HepG2 (cell line): ENCODE data around the gene SLC17A9. TPM values are rescaled to one million over a fixed set of nuclear protein-coding genes. Genes with fewer than 3 reads are reported as not detected.
A peak's percentile ranks its signal among the peaks of the same experiment; 100 is the strongest.

Experiments
- CREB1 ChIP-seq, 2 experiments: fragments of 450-650 bp in 1 of 2; IDR thresholded peaks; 2 replicates each; pipeline ENCODE4 v1.6.1; 2016 to 2017; ENCODE audit warnings: control low read depth in 1 of 2, mild to moderate bottlenecking in 1 of 2, missing compliant biosample characterization in 1 of 2, missing genetic modification characterization in 1 of 2
- ELF4 ChIP-seq: sonication (generic); formaldehyde crosslinking; IDR thresholded peaks from 2 replicates; pipeline ENCODE4 v1.5.0; 2020; ENCODE audit warnings: missing genetic modification reagents, mild to moderate bottlenecking, moderate library complexity, borderline replicate concordance
- SRSF4 ChIP-seq: fragments of 200-400 bp; formaldehyde crosslinking; IDR thresholded peaks from one replicate; pipeline ENCODE4 v1.6.1; 2018; ENCODE audit warnings: mild to moderate bottlenecking, low read depth, low read length, moderate library complexity; ENCODE audit not compliant: poor library complexity, severe bottlenecking
- ZBTB42 ChIP-seq: sonication (generic); formaldehyde crosslinking; IDR thresholded peaks from 2 replicates; pipeline ENCODE4 v1.5.0; 2020; ENCODE audit warnings: mild to moderate bottlenecking, missing genetic modification reagents
- ZNF382 ChIP-seq: sonication (generic); formaldehyde crosslinking; IDR thresholded peaks from 2 replicates; pipeline ENCODE4 v1.5.0; 2020; ENCODE audit warnings: missing genetic modification reagents, mild to moderate bottlenecking, borderline replicate concordance
- polyA plus RNA-seq, 8 experiments: library from polyadenylated mRNA; depleted of rRNA in 3 of 8; stranded (reverse) in 7 of 8; unstranded in 1 of 8; fragments of >200 nt; fragmentation: Illumina TruSeq in 4 of 8; extraction: Trizol in 4 of 8; gene quantifications; 2 replicates each; pipeline versions ENCODE4 v1.2.1 to v1.2.3, GENCODE V29; 2011 to 2016; ENCODE audit warnings: low read depth in 4 of 8, missing spikeins in 1 of 8, mixed read lengths in 1 of 8; ENCODE audit not compliant: insufficient read depth in 1 of 8
- total RNA-seq, 5 experiments: library from RNA; depleted of rRNA; stranded (reverse); fragments of >200 nt; fragmentation: Illumina TruSeq; extraction: Trizol; gene quantifications; 2 replicates each; pipeline ENCODE4 v1.2.3, GENCODE V29; 2016; ENCODE audit warnings: low read depth in 1 of 5
- TF ChIP-seq, protein P1 (sequence below): sonication (generic); formaldehyde crosslinking; IDR thresholded peaks from 2 replicates; pipeline ENCODE4 v1.8.1; 2023; ENCODE audit warnings: mild to moderate bottlenecking, inconsistent platforms, moderate library complexity, missing genetic modification reagents, borderline replicate concordance
- TF ChIP-seq, protein P2 (sequence below): sonication (generic); formaldehyde crosslinking; conservative IDR thresholded peaks from 2 replicates; pipeline ENCODE4 v1.4.0; 2020; ENCODE audit warnings: mild to moderate bottlenecking, missing genetic modification reagents, moderate library complexity
- TF ChIP-seq, protein P3 (sequence below): sonication (generic); formaldehyde crosslinking; IDR thresholded peaks from 2 replicates; pipeline ENCODE4 v1.4.0; 2020; ENCODE audit warnings: missing genetic modification reagents, mild to moderate bottlenecking, borderline replicate concordance
- TF ChIP-seq, protein P4 (sequence below): sonication (generic); formaldehyde crosslinking; IDR thresholded peaks from 2 replicates; pipeline ENCODE4 v1.4.0; 2020; ENCODE audit warnings: mild to moderate bottlenecking, low read depth, missing genetic modification reagents
- TF ChIP-seq, protein P5 (sequence below): sonication (generic); formaldehyde crosslinking; IDR thresholded peaks from one replicate; pipeline ENCODE4 v1.5.1; 2020; ENCODE audit warnings: mild to moderate bottlenecking, missing genetic modification reagents; ENCODE audit errors: not compliant biosample characterization

The SLC17A9 gene
- total and polyA plus RNA-seq, 2 of the 13 experiments (the other 11 are each of a cell fraction or from before 2014, with no cell fraction given), result 110 to 191 TPM

DNA sequence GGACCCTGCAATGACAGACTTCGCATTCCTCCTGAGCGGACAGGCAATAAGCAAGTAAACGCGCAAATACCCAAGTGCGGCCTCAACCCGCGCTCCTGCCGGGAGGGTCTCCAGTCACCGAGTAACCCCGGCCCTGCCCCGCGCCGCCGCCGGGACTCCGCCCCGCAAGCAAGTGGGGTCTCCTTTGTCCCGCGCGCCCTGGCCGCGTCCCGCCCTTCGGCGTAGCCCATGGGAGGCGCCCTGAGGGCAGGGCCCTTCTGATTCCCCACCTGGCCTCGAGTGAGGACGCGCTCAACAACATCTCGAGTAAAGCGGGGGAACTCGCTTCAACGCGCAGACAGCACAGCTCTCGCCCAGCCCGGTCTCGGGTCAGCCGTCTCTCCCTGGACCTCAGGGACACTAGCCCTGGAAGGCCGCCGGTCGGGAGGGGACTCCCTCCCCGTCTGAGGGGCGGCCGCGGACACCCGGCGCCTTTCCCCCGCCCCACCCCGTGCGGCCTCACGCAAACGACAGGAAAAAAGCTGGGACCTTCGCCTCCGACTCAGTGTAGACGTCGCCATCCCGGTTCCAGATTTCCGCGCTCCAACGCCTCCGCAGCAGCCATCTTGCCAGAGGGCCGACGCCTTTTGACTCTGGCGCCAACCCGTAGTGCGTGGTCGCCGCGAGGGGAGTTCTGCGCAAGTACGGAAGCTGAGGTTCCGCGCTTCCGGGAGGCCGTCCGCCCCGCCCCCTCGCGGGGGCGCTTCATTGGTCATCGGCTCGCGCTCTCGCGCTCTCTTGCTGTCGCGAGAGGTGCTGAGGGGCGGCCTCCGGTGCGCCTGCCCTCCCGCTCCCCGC lies 15.0 kb upstream of the SLC17A9 start (continued):
- TF ChIP-seq, protein P1, sequence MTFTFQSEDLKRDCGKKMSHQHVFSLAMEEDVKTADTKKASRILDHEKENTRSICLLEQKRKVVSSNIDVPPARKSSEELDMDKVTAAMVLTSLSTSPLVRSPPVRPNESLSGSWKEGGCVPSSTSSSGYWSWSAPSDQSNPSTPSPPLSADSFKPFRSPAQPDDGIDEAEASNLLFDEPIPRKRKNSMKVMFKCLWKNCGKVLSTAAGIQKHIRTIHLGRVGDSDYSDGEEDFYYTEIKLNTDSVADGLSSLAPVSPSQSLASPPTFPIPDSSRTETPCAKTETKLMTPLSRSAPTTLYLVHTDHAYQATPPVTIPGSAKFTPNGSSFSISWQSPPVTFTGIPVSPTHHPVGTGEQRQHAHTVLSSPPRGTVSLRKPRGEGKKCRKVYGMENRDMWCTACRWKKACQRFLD, result peak; percentile 94
- TF ChIP-seq, protein P2, sequence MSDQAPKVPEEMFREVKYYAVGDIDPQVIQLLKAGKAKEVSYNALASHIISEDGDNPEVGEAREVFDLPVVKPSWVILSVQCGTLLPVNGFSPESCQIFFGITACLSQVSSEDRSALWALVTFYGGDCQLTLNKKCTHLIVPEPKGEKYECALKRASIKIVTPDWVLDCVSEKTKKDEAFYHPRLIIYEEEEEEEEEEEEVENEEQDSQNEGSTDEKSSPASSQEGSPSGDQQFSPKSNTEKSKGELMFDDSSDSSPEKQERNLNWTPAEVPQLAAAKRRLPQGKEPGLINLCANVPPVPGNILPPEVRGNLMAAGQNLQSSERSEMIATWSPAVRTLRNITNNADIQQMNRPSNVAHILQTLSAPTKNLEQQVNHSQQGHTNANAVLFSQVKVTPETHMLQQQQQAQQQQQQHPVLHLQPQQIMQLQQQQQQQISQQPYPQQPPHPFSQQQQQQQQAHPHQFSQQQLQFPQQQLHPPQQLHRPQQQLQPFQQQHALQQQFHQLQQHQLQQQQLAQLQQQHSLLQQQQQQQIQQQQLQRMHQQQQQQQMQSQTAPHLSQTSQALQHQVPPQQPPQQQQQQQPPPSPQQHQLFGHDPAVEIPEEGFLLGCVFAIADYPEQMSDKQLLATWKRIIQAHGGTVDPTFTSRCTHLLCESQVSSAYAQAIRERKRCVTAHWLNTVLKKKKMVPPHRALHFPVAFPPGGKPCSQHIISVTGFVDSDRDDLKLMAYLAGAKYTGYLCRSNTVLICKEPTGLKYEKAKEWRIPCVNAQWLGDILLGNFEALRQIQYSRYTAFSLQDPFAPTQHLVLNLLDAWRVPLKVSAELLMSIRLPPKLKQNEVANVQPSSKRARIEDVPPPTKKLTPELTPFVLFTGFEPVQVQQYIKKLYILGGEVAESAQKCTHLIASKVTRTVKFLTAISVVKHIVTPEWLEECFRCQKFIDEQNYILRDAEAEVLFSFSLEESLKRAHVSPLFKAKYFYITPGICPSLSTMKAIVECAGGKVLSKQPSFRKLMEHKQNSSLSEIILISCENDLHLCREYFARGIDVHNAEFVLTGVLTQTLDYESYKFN, result peak; percentile 67
- TF ChIP-seq CREB1 (IDR thresholded peaks at IDR 0.05) (peak; percentile 69; the same call in 1 of the 2 replicates), CREB1 (CRISPR knock-in tag; IDR thresholded peaks at IDR 0.05) (peak; percentile 84), ZNF382 (CRISPR knock-in tag) (no peak), ELF4 (CRISPR knock-in tag) (peak; percentile 92), ZBTB42 (peak; percentile 89), SRSF4 (no peak)
- TF ChIP-seq, protein P3, sequence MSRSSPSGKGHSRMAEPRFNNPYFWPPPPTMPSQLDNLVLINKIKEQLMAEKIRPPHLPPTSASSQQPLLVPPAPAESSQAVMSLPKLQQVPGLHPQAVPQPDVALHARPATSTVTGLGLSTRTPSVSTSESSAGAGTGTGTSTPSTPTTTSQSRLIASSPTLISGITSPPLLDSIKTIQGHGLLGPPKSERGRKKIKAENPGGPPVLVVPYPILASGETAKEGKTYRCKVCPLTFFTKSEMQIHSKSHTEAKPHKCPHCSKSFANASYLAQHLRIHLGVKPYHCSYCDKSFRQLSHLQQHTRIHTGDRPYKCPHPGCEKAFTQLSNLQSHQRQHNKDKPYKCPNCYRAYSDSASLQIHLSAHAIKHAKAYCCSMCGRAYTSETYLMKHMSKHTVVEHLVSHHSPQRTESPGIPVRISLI (CRISPR knock-in tag), result peak; percentile 62; the same call in 1 of the 2 replicates
- TF ChIP-seq, protein P4, sequence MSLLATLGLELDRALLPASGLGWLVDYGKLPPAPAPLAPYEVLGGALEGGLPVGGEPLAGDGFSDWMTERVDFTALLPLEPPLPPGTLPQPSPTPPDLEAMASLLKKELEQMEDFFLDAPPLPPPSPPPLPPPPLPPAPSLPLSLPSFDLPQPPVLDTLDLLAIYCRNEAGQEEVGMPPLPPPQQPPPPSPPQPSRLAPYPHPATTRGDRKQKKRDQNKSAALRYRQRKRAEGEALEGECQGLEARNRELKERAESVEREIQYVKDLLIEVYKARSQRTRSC (CRISPR knock-in tag), result peak; percentile 89; the same call in 1 of the 2 replicates
- TF ChIP-seq, protein P5, sequence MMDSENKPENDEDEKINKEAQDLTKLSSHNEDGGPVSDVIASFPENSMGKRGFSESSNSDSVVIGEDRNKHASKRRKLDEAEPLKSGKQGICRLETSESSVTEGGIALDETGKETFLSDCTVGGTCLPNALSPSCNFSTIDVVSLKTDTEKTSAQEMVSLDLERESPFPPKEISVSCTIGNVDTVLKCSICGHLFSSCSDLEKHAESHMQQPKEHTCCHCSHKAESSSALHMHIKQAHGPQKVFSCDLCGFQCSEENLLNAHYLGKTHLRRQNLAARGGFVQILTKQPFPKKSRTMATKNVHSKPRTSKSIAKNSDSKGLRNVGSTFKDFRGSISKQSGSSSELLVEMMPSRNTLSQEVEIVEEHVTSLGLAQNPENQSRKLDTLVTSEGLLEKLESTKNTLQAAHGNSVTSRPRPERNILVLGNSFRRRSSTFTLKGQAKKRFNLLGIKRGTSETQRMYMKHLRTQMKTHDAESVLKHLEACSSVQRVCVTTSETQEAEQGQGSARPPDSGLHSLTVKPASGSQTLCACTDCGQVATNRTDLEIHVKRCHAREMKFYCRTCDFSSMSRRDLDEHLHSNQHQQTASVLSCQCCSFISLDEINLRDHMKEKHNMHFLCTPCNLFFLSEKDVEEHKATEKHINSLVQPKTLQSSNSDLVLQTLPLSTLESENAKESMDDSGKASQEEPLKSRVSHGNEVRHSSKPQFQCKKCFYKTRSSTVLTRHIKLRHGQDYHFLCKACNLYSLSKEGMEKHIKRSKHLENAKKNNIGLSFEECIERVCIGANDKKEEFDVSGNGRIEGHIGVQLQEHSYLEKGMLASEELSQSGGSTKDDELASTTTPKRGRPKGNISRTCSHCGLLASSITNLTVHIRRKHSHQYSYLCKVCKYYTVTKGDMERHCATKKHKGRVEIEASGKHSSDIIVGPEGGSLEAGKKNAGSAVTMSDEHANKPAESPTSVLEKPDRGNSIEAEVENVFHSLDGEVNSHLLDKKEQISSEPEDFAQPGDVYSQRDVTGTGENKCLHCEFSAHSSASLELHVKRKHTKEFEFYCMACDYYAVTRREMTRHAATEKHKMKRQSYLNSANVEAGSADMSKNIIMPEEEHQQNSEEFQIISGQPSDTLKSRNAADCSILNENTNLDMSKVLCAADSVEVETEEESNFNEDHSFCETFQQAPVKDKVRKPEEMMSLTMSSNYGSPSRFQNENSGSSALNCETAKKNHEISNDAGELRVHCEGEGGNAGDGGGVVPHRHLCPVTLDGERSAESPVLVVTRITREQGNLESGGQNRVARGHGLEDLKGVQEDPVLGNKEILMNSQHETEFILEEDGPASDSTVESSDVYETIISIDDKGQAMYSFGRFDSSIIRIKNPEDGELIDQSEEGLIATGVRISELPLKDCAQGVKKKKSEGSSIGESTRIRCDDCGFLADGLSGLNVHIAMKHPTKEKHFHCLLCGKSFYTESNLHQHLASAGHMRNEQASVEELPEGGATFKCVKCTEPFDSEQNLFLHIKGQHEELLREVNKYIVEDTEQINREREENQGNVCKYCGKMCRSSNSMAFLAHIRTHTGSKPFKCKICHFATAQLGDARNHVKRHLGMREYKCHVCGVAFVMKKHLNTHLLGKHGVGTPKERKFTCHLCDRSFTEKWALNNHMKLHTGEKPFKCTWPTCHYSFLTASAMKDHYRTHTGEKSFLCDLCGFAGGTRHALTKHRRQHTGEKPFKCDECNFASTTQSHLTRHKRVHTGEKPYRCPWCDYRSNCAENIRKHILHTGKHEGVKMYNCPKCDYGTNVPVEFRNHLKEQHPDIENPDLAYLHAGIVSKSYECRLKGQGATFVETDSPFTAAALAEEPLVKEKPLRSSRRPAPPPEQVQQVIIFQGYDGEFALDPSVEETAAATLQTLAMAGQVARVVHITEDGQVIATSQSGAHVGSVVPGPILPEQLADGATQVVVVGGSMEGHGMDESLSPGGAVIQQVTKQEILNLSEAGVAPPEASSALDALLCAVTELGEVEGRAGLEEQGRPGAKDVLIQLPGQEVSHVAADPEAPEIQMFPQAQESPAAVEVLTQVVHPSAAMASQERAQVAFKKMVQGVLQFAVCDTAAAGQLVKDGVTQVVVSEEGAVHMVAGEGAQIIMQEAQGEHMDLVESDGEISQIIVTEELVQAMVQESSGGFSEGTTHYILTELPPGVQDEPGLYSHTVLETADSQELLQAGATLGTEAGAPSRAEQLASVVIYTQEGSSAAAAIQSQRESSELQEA, result peak; percentile 88
